Fibroblast of skin of scalp (primary cell): ENCODE results near the gene GPX4.

Source experiments
- DNase-seq: peaks from one replicate; pipeline ENCODE4 v3.0.0-alpha.2; 2013

GPX4 gene

GRCh38 chr19:1132552-1133383, 29.0 kb downstream of the GPX4 start:
- DNase-seq: no peak

- DNase-seq: no peak
Measured at GRCh38 chr19:1133471-1133929, 29.7 kb downstream of the GPX4 start.

GRCh38 chr19:1134431-1134830, 30.6 kb downstream of the GPX4 start:
- DNase-seq: no peak

GRCh38 chr19:1135454-1135853, 31.7 kb downstream of the GPX4 start:
- DNase-seq: no peak

- no peak for DNase-seq
Measured at GRCh38 chr19:1136201-1136600, 32.4 kb downstream of the GPX4 start.

GRCh38 chr19:1136621-1137317, 33.0 kb downstream of the GPX4 start:
- DNase-seq: no peak

GRCh38 chr19:1138121-1138520, 34.3 kb downstream of the GPX4 start:
- DNase-seq: no peak

- no peak for DNase-seq
Measured at GRCh38 chr19:1139126-1139525, 35.3 kb downstream of the GPX4 start.

- DNase-seq: no peak
Measured at GRCh38 chr19:1140272-1141027, 36.7 kb downstream of the GPX4 start.

GRCh38 chr19:1141944-1142343, 38.1 kb downstream of the GPX4 start:
- no peak for DNase-seq

- no peak for DNase-seq
Measured at GRCh38 chr19:1143828-1144399, 40.1 kb downstream of the GPX4 start.

- no peak for DNase-seq
Measured at GRCh38 chr19:1144741-1145140, 40.9 kb downstream of the GPX4 start.

GRCh38 chr19:1145635-1146411, 42.0 kb downstream of the GPX4 start:
- DNase-seq: no peak

GRCh38 chr19:1146412-1146699, 42.6 kb downstream of the GPX4 start:
- DNase-seq: no peak

GRCh38 chr19:1146858-1147780, 43.3 kb downstream of the GPX4 start:
- no peak for DNase-seq

GRCh38 chr19:1147934-1148549, 44.2 kb downstream of the GPX4 start:
- DNase-seq: no peak

- no peak for DNase-seq
Measured at GRCh38 chr19:1149259-1150045, 45.7 kb downstream of the GPX4 start.

GRCh38 chr19:1150333-1151036, 46.7 kb downstream of the GPX4 start:
- no peak for DNase-seq
